Skin epidermis (tissue), 12 donors: ENCODE results near the gene SEMA5B.

ENCODE experiments used
- H3K27ac ChIP-seq, 21 experiments: fragments of 200-600 bp; sonication (generic) in 11 of 21; one replicate each; pipeline ENCODE4 v1.5.0; 2020; ENCODE audit warnings: mild to moderate bottlenecking in 3 of 21, inconsistent platforms in 2 of 21, moderate library complexity in 2 of 21
- H3K4me3 ChIP-seq, 7 experiments: fragments of 200-600 bp; sonication (generic) in 2 of 7; one replicate each; pipeline ENCODE4 v1.5.0; 2020; ENCODE audit warnings: inconsistent platforms in 2 of 7, mild to moderate bottlenecking in 2 of 7, moderate library complexity in 1 of 7

SEMA5B gene

DNA sequence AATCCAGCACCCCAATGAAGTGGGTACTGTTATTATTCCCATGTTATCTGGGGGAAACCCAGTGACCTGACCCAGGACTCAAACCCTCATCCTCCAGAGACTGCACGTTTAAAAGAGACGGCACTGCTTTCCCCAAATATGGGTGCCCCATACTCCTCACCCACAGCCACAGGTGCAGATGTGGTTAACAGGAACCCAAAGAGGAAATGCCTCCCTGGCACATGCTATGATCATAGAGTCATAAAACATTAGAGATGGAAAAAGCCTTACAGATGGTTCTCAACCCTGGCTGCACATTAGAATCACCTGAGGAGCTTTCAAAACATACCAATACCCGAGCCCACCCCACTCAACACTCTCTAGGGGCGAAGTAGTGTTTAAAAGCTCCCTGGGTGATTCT lies 111.5 kb downstream of the SEMA5B start:
- Histone ChIP-seq H3K4me3 (no peak overlapping the region), H3K27ac (no peak overlapping the region)

DNA sequence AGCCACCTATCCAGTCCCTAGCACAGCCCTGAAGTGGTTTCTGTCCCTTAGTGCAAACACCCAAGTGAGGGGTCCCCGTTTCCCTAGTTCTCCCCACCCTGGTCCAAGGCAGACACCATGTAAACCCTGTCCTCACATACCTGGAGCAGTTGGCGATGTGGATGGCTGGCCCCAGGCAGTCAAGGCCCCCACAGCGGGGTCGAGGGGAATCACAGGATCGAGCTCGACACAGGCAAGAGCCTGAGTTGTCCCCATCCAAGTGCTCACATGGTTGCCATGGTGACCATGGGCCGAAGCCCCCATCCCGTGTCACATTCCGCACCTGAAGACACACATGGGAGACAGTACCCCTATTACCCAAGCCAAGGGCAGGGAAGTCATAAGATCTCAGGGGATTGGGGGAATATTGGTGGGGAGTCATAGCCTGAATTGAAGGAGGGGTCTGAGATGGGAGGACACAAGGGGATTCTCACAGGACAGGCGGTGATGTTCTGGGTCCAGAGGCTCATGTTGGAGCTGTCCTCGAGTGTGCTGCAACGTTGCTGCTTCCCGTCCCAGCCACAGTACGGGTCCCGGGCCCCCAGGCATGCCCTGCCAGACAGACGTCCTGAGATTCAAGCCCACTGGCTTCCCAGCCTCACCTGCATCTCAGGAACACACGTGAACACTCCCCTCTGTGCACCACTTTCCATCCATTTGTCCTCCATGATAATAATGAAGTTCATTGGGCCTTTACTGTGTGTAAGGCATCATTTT lies 112.1 kb downstream of the SEMA5B start:
- no peak overlapping the region for H3K4me3 ChIP-seq
- H3K27ac ChIP-seq = no peak overlapping the region

DNA sequence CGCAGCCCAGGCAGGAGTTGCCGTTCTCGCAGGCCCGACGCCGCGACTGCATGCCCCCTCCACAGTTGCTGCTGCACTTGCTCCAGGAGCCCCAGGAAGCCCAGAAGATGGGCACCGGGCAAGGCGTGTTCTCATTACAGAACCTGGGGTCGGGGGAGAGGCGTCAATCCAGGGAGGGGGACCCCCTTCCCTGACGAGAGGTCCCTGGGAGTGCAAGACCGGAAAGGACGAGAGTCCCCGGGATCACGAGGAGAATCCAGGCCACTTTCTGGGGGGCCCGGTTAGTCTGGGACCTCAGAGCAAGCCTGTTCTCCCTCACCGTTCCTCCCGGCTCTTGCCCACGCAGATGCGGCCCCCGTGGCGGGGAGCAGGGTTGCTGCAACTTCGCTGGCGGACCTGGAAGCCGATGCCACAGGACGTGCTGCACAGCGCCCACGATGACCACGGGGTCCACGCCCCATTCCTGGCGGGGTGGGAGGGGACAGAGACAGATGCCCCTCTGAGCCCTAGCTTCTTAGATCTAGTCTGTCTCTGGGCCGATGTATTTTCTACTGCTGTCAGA lies 113.9 kb downstream of the SEMA5B start:
- Histone ChIP-seq H3K27ac (no peak overlapping the region), H3K4me3 (no peak overlapping the region)

DNA sequence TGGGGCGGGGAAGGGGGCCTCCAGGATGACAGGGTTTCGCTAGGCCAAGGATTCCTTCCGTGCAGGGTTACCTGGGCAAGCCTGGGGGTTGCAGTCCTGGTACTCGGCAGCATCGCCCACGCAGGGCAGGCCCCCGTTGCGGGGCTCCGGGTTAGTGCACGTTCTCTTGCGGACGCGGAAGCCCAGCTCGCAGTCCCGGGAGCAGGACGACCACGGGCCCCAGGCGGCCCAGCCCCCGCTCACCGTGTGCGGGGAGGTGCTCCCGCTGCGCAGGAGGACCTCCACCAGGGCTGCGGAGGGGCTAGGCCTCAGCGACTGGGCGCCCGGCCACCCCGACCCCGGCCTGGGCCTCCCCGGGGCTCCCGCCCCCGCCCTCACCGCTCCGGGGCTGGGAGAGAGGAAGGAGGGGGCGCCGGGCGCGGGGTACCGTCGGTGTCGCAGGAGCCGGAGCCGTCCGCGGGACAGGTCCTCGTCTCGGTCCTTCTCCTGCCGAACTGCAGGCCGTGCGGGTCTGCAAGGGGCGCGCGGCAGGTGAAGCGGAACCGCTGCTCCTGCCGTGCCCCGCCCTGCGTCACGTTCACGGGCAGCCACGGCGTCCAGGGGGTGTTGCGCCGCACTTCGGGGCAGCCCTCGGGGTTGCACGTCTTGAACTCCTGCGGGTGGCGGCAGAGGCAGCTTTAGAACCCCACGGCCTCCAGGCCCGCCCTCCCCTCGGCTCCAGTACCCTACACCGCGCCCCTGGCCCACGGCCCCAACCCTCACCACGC lies 114.6 kb downstream of the SEMA5B start:
- H3K27ac ChIP-seq = no peak overlapping the region
- H3K4me3 ChIP-seq = no peak overlapping the region

DNA sequence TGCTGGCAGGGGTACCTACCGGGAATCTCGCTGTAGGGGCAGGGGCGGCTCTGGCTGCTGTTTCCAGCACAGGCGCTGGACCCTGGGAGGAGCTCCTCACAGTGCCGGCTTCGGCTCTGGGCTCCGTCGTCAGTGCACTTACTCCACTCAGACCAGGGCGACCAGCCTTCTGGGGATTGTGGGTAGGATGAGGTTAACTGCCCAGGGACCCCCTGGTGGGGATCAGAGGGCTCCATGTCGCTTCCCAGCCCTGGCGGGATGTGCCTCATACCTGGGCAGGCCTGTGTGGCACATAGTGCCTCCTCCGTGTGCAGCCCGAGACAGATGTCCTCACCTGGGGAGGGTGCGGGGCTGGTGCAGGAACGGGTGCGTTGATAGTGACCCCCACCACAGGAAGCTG lies 115.7 kb downstream of the SEMA5B start:
- no peak overlapping the region for H3K27ac ChIP-seq

DNA sequence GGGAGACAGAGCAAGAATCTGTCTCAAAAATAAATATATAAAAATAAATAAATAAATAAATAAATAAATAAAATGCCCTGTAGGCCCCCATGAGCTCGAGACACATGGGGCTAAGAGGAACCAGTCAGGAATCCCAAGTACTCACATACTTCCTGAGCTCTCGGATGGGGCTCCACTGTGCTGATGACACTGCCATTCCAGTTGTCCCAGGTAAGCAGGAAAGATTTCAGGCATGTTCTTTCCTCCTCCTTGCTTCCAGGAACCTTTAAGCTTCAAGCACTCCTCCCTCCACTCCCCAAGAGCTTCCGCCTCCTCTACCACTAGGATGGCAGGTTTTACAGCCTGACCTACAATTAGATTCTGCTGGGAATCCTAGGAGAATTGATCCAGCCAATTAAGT lies 119.3 kb downstream of the SEMA5B start:
- H3K4me3 ChIP-seq = no peak overlapping the region

More for the DNA sequence above, 115.7 kb downstream of the SEMA5B start:
- no peak overlapping the region for H3K4me3 ChIP-seq

DNA sequence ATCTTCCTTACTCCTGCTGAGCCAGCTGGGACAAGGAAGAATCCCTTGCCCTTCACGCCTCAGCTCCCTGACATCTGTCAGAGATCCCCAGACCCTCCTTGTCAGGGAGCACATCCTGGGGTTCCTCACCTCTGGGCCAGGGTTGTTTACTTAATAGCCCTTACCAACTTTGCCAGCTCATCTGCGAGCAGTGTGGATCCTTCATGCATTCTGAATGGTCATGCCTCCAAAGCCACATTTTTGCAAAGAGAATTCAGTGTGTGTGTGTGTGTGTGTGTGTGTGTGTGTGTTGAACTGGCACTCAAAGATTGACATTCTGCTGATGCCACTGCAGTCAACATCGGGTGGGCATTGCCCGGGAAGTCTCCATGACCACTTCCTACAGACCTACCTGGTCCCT lies 120.1 kb downstream of the SEMA5B start:
- H3K4me3 ChIP-seq = no peak overlapping the region
- no peak overlapping the region for H3K27ac ChIP-seq

More for the DNA sequence above, 119.3 kb downstream of the SEMA5B start:
- no peak overlapping the region for H3K27ac ChIP-seq

DNA sequence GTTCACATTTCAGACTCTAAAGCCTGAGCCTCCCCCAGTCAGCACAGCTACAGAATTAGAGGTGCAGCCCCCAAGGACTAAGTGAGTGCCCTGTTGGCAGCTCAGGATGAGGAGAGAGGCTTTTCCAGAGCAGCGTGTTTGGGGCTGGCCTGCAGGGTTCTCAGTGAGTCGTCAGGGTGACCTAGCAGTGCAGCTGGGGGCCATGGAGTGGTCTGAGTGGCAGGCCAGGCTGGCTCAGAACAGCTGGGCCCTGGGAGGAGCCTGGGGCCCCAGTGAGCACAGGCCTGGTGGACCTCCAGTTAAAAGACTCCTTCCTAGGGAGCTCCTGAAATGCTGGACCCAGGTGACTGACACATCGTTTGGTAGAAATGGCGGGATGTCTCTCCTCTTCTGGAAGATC lies 124.4 kb downstream of the SEMA5B start:
- Histone ChIP-seq H3K4me3 (no peak overlapping the region), H3K27ac (no peak overlapping the region)

DNA sequence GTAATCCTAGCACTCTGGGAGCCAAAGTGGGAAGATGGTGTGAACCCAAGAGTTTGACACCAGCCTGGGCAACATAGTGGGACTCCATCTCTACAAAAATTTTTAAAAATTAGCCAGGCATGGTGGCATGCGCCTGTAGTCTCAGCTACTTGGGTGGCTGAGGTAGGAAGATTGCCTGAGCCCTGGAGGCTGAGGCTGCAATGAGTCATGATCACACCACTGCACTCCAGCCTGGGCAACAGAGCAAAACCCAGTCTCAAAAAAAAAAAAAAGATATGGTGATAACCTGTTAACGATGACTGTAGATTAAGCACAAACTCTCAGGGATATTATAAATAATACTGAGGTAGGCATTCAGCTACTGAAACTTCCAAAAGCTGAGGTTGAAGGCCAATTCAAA lies 125.2 kb downstream of the SEMA5B start:
- Histone ChIP-seq H3K27ac (no peak overlapping the region), H3K4me3 (no peak overlapping the region)

DNA sequence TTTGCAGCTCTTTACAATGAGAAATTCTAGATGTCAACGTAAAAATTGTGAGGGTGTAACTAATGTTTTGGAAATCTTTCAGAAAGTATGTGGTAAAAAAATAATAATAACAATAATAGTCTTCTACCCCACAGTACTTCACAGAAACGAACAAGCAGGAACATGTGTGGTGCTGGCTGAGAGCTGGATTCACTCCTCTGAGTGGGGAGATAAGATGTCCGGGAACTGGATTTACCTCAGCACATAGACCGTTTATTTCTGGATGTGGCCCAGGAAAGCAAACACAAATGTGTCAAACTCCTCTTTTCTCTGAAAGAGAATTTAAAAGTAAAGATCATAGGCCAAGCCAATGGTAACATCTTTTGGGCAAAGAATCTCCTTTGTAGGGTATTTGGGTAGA lies 129.3 kb downstream of the SEMA5B start:
- Histone ChIP-seq H3K4me3 (no peak overlapping the region), H3K27ac (no peak overlapping the region)

DNA sequence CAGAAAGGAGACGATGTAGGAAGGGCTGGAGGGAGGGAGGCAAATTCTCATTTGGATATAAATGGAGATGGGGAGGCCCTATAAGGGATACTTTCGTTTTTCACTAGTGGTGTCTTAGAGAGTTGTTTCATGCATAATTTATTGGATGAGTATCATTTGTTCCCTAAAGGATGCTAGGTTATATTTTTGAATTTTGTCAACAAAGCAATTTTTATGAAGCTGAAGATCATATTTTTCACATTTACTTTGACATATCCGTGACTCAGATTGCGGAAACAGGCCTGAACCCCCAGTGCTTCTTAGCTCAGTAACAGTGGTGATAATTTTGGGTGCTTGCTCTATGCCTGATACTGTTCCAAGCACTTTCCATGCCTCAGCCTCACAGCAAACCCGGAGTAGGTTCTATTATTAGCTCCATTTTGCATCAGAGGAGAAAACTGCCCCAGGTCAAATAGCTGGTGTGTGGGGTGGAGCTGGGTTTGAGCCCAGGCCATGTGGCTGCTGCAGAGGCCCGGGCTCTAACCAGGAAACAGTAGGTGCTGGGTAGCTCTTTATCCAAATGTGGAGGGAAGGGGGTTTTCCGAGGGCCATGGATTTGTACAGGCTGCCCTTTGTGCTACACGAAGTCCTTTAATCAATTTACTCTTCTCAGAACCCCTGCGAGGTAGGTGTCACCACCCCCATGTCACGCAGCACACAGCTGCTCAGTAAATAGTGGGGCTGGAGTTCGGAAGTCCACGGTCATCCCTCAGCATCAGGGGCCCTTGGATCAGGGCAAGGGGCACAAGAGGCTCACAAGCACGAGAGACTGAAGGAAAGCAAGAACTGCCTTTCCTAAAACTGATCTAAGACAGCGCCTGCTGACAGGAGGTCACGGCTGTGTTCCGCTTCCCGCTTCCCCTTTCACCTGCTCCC lies 133.6 kb downstream of the SEMA5B start:
- H3K27ac ChIP-seq = no peak overlapping the region
- H3K4me3 ChIP-seq = no peak overlapping the region

DNA sequence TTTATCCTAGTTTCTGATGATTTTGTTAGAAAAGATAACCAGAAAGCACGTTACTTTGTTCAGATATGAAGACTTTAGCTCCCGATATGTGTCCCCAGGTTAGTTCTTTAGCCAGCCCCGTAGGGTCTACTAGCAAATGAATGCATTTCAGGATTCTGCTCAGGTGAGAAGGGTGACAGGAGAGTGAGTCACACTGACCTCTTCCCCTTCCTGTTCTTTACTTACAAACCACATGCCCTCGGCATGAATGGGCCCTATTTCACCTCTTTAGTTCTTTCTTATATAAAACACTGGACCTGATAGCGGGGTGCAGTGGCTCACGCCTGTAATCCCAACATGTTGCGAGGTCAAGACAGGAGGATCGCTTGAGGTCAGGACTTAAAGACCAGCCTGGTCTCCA lies 134.3 kb downstream of the SEMA5B start:
- Histone ChIP-seq H3K27ac (no peak overlapping the region), H3K4me3 (no peak overlapping the region)

DNA sequence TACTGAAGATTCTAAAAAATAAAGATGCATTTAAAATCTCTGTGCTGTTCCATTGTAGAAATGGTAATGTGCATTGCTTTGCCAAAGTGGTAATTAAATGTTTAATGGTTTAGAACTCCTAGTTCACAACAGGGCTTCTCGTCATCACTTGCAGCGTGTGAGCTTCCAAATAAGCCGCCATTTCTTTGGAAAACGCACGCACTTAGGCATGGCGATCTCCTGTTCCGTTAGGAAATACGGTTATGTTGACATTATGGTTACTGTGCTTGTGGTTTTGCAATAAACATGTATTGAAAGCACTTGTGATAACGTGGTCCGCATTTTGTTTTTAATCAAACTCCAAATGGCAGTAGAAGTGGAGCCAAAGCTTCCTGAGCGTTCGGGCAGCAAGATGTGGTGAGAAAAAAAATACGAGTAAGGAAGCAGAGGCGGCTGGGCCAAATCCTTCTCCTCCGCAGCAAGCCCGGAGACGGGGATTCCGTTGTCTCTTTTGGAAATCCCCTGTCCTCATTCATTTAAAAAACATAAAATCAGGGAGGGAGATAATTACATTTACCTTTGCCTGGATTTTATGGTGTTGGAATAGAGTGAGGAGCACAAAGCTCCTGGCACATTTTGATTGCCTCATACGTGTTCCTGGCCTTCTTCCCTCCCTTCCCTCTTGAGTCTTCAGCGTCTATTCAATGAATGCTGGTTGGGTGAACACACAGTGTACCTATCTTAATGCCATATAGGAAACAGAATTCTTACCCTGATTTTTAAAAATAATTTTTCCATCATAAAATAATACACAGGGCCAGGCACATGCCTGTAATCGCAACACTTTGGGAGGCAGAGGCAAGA lies 135.2 kb downstream of the SEMA5B start:
- Histone ChIP-seq H3K27ac (no peak overlapping the region), H3K4me3 (no peak overlapping the region)

DNA sequence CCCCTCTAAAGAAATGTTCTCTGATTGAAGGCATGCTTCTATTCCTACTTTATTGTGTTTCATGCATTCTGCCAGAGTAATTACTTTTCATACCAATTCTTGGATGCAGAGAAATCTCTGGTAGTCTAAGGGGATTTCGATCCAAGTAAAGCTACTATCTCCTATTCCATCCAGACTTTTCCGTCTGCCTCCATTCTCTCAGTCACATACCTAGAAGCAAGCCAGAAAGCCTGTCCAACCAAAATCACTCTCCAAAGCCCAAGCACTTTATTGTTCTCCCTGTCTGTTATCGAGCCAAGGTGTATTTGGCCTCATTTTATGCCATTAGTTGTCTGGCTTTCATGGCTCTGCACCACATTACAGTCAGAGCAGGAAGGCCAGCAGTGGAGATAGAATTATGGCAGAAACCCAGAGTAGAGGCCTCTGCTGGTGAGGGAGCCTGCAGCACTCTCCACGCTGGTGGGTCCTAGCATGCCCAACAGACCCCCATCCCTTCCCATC lies 136.8 kb downstream of the SEMA5B start:
- Histone ChIP-seq H3K27ac (no peak overlapping the region), H3K4me3 (no peak overlapping the region)

DNA sequence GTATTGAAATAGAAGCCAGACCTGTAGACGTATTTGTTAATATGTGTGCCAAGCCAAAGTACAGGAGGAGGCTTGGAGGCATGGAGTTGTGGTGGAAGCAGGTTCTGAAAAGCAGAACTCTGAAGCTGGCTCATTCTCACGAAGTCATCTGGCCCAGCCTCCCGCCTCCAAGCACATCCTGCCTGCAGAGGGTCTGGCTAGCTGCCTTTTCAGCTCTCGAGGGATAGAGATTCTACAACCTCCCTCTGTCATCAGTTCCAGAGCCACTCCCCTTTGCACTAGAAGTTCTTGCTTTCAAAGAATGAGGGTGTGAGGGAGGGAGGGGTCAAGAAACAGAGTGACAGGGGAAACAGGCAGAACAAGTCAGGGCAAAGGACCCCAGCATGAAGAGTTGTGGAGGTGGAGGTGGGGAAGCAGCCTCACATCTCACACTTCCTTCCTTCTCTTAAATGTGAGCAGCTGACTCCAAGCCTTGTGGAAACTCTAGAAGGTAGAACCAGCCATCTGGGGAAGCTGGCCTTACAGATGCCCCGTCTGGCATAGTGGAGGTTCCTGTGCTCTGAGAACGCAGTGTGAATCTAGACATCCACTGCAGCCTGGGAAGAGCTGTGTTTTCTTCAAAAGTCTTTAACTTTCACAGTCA lies 137.4 kb downstream of the SEMA5B start:
- Histone ChIP-seq H3K4me3 (no peak overlapping the region), H3K27ac (no peak overlapping the region)

DNA sequence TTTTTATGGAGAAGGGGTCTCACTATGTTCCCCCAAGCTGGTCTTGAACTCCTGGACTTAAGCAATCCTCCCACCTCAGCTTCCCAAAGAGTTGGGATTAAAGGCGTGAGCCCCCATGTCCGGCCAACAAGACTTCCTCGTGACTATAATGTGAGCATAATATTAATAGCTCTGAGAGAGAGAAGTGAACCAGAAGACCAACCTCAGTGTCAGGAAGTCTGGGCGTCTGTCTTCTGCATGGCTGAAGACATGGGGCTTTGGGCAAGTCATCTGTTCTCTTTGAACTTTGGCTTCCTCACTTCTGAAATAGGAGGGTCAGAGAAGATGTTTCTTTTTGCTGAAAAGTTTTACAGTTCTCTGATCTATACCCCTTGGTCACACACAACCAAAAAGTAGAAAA lies 140.6 kb downstream of the SEMA5B start:
- no peak overlapping the region for H3K27ac ChIP-seq
- H3K4me3 ChIP-seq = no peak overlapping the region

DNA sequence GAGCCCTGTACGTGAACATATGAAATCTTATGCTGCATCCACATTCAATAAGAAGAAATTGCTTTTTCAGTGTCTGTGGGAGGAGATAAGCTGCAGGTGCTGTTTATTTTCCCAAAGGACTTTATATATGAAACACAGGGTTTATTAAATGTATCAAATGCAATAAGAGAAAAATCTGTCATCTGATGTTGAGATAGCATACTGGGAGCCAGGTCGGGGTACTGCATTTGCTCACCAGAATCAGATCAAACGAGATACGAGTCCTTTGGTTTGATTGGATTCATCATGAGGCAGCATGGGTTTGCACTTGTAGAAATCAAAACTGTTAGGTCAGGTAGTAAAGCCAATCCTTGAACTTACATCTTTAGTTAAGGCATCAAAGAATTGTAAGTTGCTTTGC lies 141.3 kb downstream of the SEMA5B start:
- H3K4me3 ChIP-seq = no peak overlapping the region
- H3K27ac ChIP-seq = no peak overlapping the region

DNA sequence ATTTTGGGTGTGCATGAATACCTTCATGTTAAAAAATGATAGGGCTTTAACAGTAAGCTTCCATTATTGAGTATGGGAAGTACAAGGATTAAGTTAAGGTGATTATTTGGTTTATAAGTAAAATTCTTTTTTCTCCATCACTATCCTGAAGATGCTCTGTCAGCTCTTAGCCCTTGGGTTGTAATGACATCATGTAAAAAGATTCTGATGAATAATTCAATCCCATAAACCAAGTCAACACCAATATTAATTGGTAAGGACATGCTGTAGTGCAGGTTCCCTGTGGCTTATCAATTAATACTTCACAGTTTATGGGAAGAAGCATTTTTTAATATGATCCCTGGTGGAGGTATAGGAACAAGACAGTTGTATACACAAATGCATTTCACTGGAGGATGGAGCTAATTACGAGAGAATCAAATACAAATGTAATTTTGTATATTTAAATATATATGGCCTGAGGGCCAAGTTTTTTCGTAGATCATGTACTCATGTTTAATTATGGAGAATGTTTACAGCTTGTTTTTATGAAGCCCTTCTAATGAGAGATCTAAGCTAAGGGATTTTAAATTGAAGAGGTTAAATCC lies 145.1 kb downstream of the SEMA5B start:
- Histone ChIP-seq H3K4me3 (no peak overlapping the region), H3K27ac (no peak overlapping the region)
